Esophagus squamous epithelium (tissue), 4 donors: ENCODE data around the gene SGPP1.

ENCODE experiments used
- POLR2A ChIP-seq, 4 donors: fragments of 450-650 bp; IDR thresholded peaks; one replicate each; pipeline ENCODE4 v1.6.1; 2017; ENCODE audit warnings: antibody characterized with exemption in 4 of 4, mild to moderate bottlenecking in 4 of 4, moderate library complexity in 3 of 4
- TF ChIP-seq, protein P1 (sequence below), 6 experiments: fragments of 450-650 bp in 4 of 6; fragments of 200-600 bp in 2 of 6; sonication (generic) in 2 of 6; IDR thresholded peaks; one replicate each; pipeline ENCODE4 v1.5.1; 2016 to 2019; ENCODE audit warnings: antibody characterized with exemption in 6 of 6, mild to moderate bottlenecking in 4 of 6, moderate library complexity in 4 of 6

DNA sequence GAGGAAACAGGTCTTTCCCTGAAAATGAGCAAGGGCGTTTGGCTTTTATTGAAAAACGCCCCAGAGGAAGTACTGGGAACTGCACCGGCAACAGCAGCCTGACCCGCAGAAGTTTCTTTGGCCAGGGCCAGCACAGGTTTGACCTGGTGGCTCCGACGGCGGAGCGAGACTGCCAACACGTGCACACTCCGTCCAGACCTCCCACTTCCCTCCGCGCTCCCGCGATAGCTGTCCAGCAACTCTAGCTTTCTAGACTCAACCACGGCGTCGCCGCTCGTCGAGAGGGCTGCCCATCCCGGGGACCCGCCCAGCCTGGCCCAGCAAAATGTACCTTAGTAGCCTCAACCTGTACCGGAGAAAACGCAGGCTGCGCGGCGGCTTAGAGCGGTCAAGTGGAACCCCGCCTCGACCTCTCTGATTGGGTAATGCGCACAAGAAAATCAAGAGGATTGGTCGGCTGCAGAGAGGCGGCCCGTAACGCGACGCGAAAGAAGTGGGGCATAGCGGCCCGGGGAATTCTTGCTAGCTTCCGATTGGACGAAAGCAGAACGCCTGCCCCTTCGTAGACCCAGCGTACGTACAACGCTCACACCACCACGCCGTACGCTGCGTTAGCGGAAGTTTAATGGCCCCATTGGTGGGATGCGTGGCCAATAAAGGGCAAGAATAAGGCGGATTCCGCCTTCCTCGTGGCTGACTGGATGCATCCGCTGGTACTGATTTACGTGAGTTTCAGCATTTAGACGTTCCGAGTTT is 86.2 kb downstream of the SGPP1 start, which contains the start of gene WDR89:
- TF ChIP-seq, protein P1, sequence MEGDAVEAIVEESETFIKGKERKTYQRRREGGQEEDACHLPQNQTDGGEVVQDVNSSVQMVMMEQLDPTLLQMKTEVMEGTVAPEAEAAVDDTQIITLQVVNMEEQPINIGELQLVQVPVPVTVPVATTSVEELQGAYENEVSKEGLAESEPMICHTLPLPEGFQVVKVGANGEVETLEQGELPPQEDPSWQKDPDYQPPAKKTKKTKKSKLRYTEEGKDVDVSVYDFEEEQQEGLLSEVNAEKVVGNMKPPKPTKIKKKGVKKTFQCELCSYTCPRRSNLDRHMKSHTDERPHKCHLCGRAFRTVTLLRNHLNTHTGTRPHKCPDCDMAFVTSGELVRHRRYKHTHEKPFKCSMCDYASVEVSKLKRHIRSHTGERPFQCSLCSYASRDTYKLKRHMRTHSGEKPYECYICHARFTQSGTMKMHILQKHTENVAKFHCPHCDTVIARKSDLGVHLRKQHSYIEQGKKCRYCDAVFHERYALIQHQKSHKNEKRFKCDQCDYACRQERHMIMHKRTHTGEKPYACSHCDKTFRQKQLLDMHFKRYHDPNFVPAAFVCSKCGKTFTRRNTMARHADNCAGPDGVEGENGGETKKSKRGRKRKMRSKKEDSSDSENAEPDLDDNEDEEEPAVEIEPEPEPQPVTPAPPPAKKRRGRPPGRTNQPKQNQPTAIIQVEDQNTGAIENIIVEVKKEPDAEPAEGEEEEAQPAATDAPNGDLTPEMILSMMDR (IDR thresholded peaks at IDR 0.05), result peak; percentile 72 to 96 (median 90)
- TF ChIP-seq POLR2A (IDR thresholded peaks at IDR 0.05), result peak in 2 of 4 donors; percentile 40 to 65
